HepG2 (cell line): ENCODE results near the gene BCAS2. TPM values are rescaled to one million over a fixed set of nuclear protein-coding genes. Genes with fewer than 3 reads are reported as not detected.

Source experiments
- ATAC-seq: fragments of 200-7000 bp; cut with Tn5 transposase; 3 replicates; pipeline ENCODE4 v1.9.1; 2020; ENCODE audit warnings: mild to moderate bottlenecking, moderate library complexity
- BruUV-seq: library from RNA; stranded (reverse); fragments of 400-500 nt; replicated peaks from 2 replicates; lab custom pipeline; 2021; lab: Mats Ljungman, UMichigan
- CTCF ChIA-PET: fragments of 300-600 bp; formaldehyde crosslinking; extraction: SDS; loops from one replicate; lab custom pipeline; 2021; ENCODE audit warnings: low total read pairs, inconsistent platforms, low intra/inter-chr PET ratio; lab: Yijun Ruan, JAX
- POLR2A ChIA-PET: fragments of 350-600 bp; sonication (Branson Sonifier 250); formaldehyde crosslinking; loops from one replicate; lab custom pipeline; 2020; ENCODE audit warnings: antibody characterized with exemption, inconsistent platforms; lab: Yijun Ruan, JAX
- DNase-seq: peaks from one replicate; pipeline ENCODE4 v3.0.0-alpha.2; 2015; ENCODE audit warnings: low spot score
- FAIRE-seq: peaks from 3 replicates; lab custom pipeline; 2011; peaks lifted over from hg19 to GRCh38; lab: Jason Lieb, UNC
- H2AFZ ChIP-seq: one replicate; pipeline ENCODE4 v1.6.1; 2011; ENCODE audit warnings: low read length, inconsistent platforms
- H3K27ac ChIP-seq: fragments of 300-600 bp; 3 replicates; pipeline ENCODE4 v1.8.0; 2011; ENCODE audit warnings: mixed run types, mild to moderate bottlenecking, mixed read lengths, low read length, inconsistent platforms; ENCODE audit not compliant: insufficient read depth; ENCODE audit errors: extremely low read length
- H3K27me3 ChIP-seq, 2 experiments: fragments of 200-600 bp in 1 of 2; 2 replicates in 1 of 2; 3 replicates in 1 of 2; pipeline versions ENCODE4 v1.6.0 to v1.8.0; 2011; ENCODE audit warnings: low read length in 2 of 2, mild to moderate bottlenecking in 2 of 2, moderate library complexity in 2 of 2, inconsistent platforms in 1 of 2; ENCODE audit not compliant: insufficient read depth in 2 of 2, control insufficient read depth in 1 of 2
- H3K36me3 ChIP-seq, 2 experiments: fragments of 200-600 bp in 1 of 2; replicated peaks in 1 of 2; 2 replicates in 1 of 2; 3 replicates in 1 of 2; pipeline versions ENCODE4 v1.5.1 to v1.8.0; 2011; ENCODE audit warnings: low read length in 2 of 2, inconsistent platforms in 1 of 2; ENCODE audit not compliant: insufficient read depth in 2 of 2, control insufficient read depth in 1 of 2
- H3K4me1 ChIP-seq: 2 replicates; pipeline ENCODE4 v1.5.1; 2012; ENCODE audit warnings: low read length, inconsistent platforms; ENCODE audit not compliant: insufficient read depth
- H3K4me2 ChIP-seq: 2 replicates; pipeline ENCODE4 v1.6.0; 2011; ENCODE audit warnings: low read depth, low read length, inconsistent platforms
- H3K4me3 ChIP-seq, 3 experiments: fragments of 200-600 bp in 1 of 3; sonication (generic), shearing (Covaris generic) in 1 of 3; replicated peaks in 1 of 3; 2 replicates each; pipeline ENCODE4 v1.5.1; 2011 to 2016; ENCODE audit warnings: low read length in 3 of 3, inconsistent platforms in 2 of 3, low read depth in 2 of 3, mild to moderate bottlenecking in 2 of 3, control low read depth in 1 of 3, mixed read lengths in 1 of 3; ENCODE audit not compliant: insufficient read depth in 1 of 3
- H3K79me2 ChIP-seq: one replicate; pipeline ENCODE4 v1.6.1; 2011; ENCODE audit warnings: low read length, inconsistent platforms; ENCODE audit not compliant: insufficient read depth
- H3K9ac ChIP-seq: 2 replicates; pipeline ENCODE4 v1.6.0; 2011; ENCODE audit warnings: mild to moderate bottlenecking, low read depth, low read length, inconsistent platforms; ENCODE audit not compliant: insufficient read depth
- H3K9me3 ChIP-seq: 2 replicates; pipeline ENCODE4 v1.5.1; 2012; ENCODE audit warnings: mild to moderate bottlenecking, low read length
- H4K20me1 ChIP-seq: 2 replicates; pipeline ENCODE4 v1.6.0; 2011; ENCODE audit warnings: inconsistent platforms, mild to moderate bottlenecking, low read length, moderate library complexity; ENCODE audit not compliant: insufficient read depth
- AGO1 ChIP-seq: fragments of 200-400 bp; formaldehyde crosslinking; IDR thresholded peaks from 2 replicates; pipeline ENCODE4 v1.6.1; 2017; ENCODE audit warnings: mild to moderate bottlenecking, low read depth, low read length, moderate library complexity; ENCODE audit not compliant: poor library complexity, severe bottlenecking
- CCDC6 ChIP-seq: sonication (generic); formaldehyde crosslinking; IDR thresholded peaks from 2 replicates; pipeline ENCODE4 v1.8.1; 2022; ENCODE audit warnings: mild to moderate bottlenecking, missing genetic modification reagents, moderate library complexity
- DRAP1 ChIP-seq: IDR thresholded peaks from 2 replicates; pipeline ENCODE4 v1.6.1; 2016; ENCODE audit warnings: missing genetic modification reagents, missing compliant biosample characterization
- FOXC1 ChIP-seq: sonication (generic); formaldehyde crosslinking; IDR thresholded peaks from 2 replicates; pipeline ENCODE4 v1.8.0; 2022; ENCODE audit warnings: mild to moderate bottlenecking, missing genetic modification reagents, borderline replicate concordance
- FOXK1 ChIP-seq: sonication (generic); formaldehyde crosslinking; IDR thresholded peaks from 2 replicates; pipeline ENCODE4 v1.4.0; 2020; ENCODE audit warnings: low read depth, missing genetic modification reagents, borderline replicate concordance
- MBD4 ChIP-seq: IDR thresholded peaks from 2 replicates; pipeline ENCODE4 v1.6.1; 2012; ENCODE audit warnings: low read length, inconsistent platforms, borderline replicate concordance
- MTF1 ChIP-seq: sonication (generic); formaldehyde crosslinking; IDR thresholded peaks from 2 replicates; pipeline ENCODE4 v1.5.0; 2020; ENCODE audit warnings: missing genetic modification reagents
- NFAT5 ChIP-seq: sonication (generic); formaldehyde crosslinking; IDR thresholded peaks from 2 replicates; pipeline ENCODE4 v1.4.0; 2020; ENCODE audit warnings: missing genetic modification reagents
- STAG1 ChIP-seq: sonication (generic); formaldehyde crosslinking; IDR thresholded peaks from 2 replicates; pipeline ENCODE4 v1.4.0; 2020; ENCODE audit warnings: missing genetic modification reagents
- SYNCRIP ChIP-seq: fragments of 200-400 bp; formaldehyde crosslinking; IDR thresholded peaks from 2 replicates; pipeline ENCODE4 v1.6.1; 2018; ENCODE audit warnings: mild to moderate bottlenecking, low read depth, low read length; ENCODE audit not compliant: insufficient read depth
- TSC22D2 ChIP-seq: sonication (generic); formaldehyde crosslinking; IDR thresholded peaks from 2 replicates; pipeline ENCODE4 v1.5.1; 2020; ENCODE audit warnings: missing genetic modification reagents, mild to moderate bottlenecking, borderline replicate concordance
- ZNF138 ChIP-seq: sonication (generic); formaldehyde crosslinking; IDR thresholded peaks from 2 replicates; pipeline ENCODE4 v1.5.0; 2020; ENCODE audit warnings: mild to moderate bottlenecking, low read depth, missing genetic modification reagents
- ZNF225 ChIP-seq: sonication (generic); formaldehyde crosslinking; IDR thresholded peaks from 2 replicates; pipeline ENCODE4 v1.4.0; 2020; ENCODE audit warnings: mild to moderate bottlenecking, missing genetic modification reagents
- ZNF639 ChIP-seq: conservative IDR thresholded peaks from 2 replicates; pipeline ENCODE4 v1.6.1; 2018; ENCODE audit warnings: missing genetic modification reagents
- ZNF839 ChIP-seq: sonication (generic); formaldehyde crosslinking; IDR thresholded peaks from 2 replicates; pipeline ENCODE4 v1.4.0; 2020; ENCODE audit warnings: missing genetic modification reagents, mild to moderate bottlenecking, borderline replicate concordance
- WGBS: methylation state at CpG from one replicate; pipeline ENCODE4 v1.1.6; 2017; ENCODE audit warnings: low lambda C conversion rate; 5-methylcytosine and 5-hydroxymethylcytosine counted together
- in situ Hi-C: cut with HindIII; loops from 2 replicates; pipeline ENCODE4 v1.10.0; 2017; ENCODE audit warnings: low pct_unique_long_range_greater_than_20kb; ENCODE audit not compliant: extremely low pct_ligation_motif_present
- intact Hi-C: fragments of 100-400 bp; cut with micrococcal nuclease; formaldehyde crosslinking; loops from one replicate; pipeline ENCODE4 v1.10.0; 2022; ENCODE audit not compliant: unreplicated experiment
- polyA plus RNA-seq, 8 experiments: library from polyadenylated mRNA; depleted of rRNA in 3 of 8; stranded (reverse) in 7 of 8; unstranded in 1 of 8; fragments of >200 nt; fragmentation: Illumina TruSeq in 4 of 8; extraction: Trizol in 4 of 8; gene quantifications; 2 replicates each; pipeline versions ENCODE4 v1.2.1 to v1.2.3, GENCODE V29; 2011 to 2016; ENCODE audit warnings: low read depth in 4 of 8, missing spikeins in 1 of 8, mixed read lengths in 1 of 8; ENCODE audit not compliant: insufficient read depth in 1 of 8
- total RNA-seq, 5 experiments: library from RNA; depleted of rRNA; stranded (reverse); fragments of >200 nt; fragmentation: Illumina TruSeq; extraction: Trizol; gene quantifications; 2 replicates each; pipeline ENCODE4 v1.2.3, GENCODE V29; 2016; ENCODE audit warnings: low read depth in 1 of 5

The BCAS2 gene
- total and polyA plus RNA-seq, 2 of the 13 experiments (the other 11 are each of a cell fraction or from before 2014, with no cell fraction given): 18.0 to 47.4 TPM

- TF ChIP-seq ZNF138 (CRISPR knock-in tag): no peak
- no peak for TF ChIP-seq SYNCRIP
- no peak for TF ChIP-seq FOXC1 (CRISPR knock-in tag)
- TF ChIP-seq CCDC6 (CRISPR knock-in tag): no peak
- TF ChIP-seq ZNF225: no peak
Observed at GRCh38 chr1:114609026-114609425, 27.6 kb upstream of the BCAS2 start (continued).

GRCh38 chr1:114607223-114607622 is 25.8 kb upstream of the BCAS2 start:
- no peaks in the 10 kb centered on the region for H4K20me1 ChIP-seq
- H3K9me3 ChIP-seq: no peaks in the 10 kb centered on the region
- no peak for TF ChIP-seq AGO1
- TF ChIP-seq TSC22D2 (CRISPR knock-in tag): no peak
- TF ChIP-seq MTF1: no peak
- TF ChIP-seq FOXK1 (CRISPR knock-in tag): no peak
- TF ChIP-seq ZNF639 (CRISPR knock-in tag): no peak
- no peak for TF ChIP-seq NFAT5 (CRISPR knock-in tag)
- no peak for TF ChIP-seq STAG1 (CRISPR knock-in tag)
- no peak for TF ChIP-seq MBD4
- TF ChIP-seq DRAP1 (CRISPR knock-in tag): no peak
- no peak for TF ChIP-seq ZNF839 (CRISPR knock-in tag)
- BruUV-seq: no TSS peak
- in situ Hi-C loops: no loop called here
- H3K4me3 ChIP-seq: no peak overlapping the region
- ChIA-PET CTCF (no interaction called here), POLR2A (no interaction called here)
- no peak overlapping the region for H3K9ac ChIP-seq
- ATAC-seq: no peak
- no peaks in the 10 kb centered on the region for H3K36me3 ChIP-seq
- intact Hi-C loops: no loop called here
- no peaks in the 10 kb centered on the region for H3K4me1 ChIP-seq
- no peak overlapping the region for H3K27ac ChIP-seq
- H3K4me2 ChIP-seq: no peak overlapping the region
- no peaks in the 10 kb centered on the region for H3K79me2 ChIP-seq
- 81% methylated on average over 1 of the region's 1 CpG for WGBS
- H3K27me3 ChIP-seq: no peaks in the 10 kb centered on the region
- DNase-seq: no peak
- no peak for FAIRE-seq
- no peak overlapping the region for H2AFZ ChIP-seq
